Stimulated activated CD4-positive, alpha-beta T cell treated with anti-CD3 and anti-CD28 coated beads, Interleukin-1b, Interleukin-23, amount 100 ng/mL, for 4 hours (primary cell): ENCODE results near the gene PPM1M.

Experiments used
- DNase-seq, 2 donors: peaks; one replicate each; pipeline ENCODE4 v3.0.0-alpha.2; 2020; ENCODE audit warnings: low read depth in 2 of 2

Gene PPM1M

DNA sequence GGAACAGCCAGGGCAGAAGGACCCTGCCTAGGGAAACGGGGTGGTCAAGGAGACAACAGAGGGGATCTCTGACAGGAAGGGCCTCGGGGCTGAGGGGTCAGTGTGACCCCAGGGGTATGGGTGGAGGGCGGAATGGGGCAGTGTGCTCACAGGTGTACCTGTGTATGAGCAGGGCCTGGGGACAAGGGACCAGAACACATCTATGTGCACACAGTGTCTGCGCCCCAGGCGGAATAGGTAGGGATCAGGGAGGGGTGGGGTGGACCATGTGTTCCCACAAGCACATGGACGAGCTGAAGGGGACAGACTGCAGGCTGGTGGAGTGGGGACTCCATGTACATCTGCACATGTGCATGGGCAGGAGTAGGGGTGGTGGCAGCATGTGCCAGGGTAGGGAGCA is 15.1 kb upstream of the PPM1M start:
- DNase-seq, result no peak

DNA sequence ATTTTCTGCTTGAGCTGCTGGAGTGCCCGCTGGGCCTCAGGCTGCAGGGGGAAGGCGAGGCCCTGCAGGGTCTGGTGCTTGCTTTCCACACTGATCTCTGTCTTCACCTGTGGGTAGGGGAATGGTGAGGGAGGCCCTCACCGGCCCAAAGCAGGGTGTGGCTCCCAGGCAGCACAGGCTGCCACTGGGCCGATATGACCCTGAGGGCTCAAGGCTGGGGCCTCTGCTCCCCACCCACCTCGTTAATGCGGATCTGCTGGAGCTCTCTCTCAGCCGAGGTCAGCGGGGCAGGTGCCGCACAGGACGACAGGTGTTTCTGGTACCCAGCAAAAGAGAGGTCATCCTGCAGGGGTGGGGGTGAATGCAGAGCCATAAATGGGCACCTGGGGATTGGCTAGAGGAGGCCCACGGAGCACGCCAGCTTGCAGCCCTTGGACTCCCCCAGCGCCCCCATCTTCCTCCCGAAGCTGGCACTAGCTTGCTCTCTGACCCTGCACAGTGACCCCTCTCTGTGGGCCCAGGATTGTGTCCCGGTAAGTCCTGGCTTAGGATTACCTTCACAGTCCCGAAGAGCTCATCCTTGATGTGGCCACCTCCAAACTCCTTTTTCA is 14.6 kb upstream of the PPM1M start:
- DNase-seq, result no peak

- DNase-seq, result peak; percentile 90 to 92
Observed at GRCh38 chr3:52231502-52232278, 13.9 kb upstream of the PPM1M start.

DNA sequence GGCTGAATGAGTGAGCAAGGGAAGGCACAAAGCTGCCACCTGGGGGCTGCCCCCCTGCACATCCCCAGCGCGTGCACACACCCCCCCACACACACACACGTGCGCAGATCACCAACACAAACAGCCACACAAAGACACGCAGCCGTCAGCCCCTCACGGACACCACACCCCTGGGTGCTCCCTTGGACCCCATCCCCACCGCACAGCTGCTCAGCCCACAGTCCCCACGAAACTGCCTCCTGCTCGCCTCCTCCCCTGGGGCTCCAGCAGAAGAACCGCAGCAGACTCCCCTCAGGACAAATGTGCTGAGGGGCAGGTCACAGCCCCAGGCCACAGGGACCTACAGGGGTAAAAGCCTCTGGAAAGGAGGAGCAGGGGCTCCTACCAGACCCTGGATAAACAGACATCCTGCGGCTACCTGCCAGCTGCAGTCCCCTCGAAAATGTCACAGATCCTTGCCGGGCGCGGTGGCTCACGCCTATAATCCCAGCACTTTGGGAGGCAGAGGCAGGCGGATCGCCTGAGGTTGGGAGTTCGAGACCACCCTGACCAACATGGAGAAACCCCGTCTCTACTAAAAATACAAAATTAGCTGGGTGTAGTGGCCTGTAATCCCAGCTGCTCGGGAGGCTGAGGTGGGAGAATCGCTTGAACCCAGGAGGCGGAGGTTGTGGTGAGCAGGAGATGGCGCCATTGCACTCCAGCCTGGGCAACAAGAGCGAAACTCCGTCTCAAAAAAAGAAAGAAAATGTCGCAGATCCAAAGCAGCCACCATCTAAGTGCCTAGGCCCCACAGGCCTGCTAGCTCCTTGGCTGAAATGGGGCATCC is 13.1 kb upstream of the PPM1M start:
- no peak for DNase-seq

DNA sequence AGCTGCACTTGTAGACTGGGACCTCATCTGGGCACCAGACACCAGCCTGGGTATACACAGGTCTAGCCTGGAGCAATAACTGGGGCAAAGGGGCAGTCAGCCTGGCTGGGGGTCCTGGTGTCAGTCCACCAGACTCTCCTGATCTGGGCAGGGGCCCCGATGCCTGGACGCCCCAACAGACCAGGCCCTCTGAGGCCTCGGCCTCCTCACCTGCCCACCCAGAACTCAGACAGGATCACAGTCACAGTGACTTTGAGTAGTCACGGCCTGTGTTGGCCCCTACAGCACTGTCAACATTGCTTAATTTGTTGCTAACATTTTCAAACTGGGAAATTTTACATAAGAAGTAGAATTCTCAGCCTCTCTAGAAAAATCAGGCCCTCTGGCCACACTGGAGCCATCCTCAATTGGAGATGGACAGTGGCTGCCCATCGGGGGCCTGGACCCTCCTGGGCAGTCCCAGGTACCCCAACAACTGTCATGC is 12.4 kb upstream of the PPM1M start:
- DNase-seq, result no peak

DNA sequence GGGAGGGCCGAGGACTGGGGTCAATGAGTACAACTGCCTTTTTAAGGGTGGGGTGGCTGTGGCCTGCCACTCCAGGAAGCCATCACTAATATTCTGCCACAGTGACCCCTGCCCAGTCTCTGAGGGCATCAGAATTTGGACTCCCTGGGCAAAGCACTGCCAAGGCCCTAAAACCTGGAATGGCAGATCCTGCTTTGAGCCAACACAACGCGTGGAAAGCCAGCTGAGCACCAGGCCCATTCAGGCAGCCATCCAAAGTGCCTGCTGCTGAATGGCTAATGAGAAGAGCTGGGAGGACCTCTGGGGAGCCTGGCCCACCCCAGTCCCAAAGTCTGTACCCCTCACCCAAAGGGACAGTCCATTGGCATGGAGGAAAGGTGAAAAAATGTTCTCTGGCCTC is 11.6 kb upstream of the PPM1M start:
- DNase-seq, result no peak

GRCh38 chr3:52234516-52235447 is 10.8 kb upstream of the PPM1M start:
- no peak for DNase-seq

- DNase-seq, result no peak
Observed at GRCh38 chr3:52236424-52236886, 9.1 kb upstream of the PPM1M start.

GRCh38 chr3:52237006-52237656 is 8.4 kb upstream of the PPM1M start:
- DNase-seq, result no peak

GRCh38 chr3:52237657-52238172 is 7.8 kb upstream of the PPM1M start:
- no peak for DNase-seq

DNA sequence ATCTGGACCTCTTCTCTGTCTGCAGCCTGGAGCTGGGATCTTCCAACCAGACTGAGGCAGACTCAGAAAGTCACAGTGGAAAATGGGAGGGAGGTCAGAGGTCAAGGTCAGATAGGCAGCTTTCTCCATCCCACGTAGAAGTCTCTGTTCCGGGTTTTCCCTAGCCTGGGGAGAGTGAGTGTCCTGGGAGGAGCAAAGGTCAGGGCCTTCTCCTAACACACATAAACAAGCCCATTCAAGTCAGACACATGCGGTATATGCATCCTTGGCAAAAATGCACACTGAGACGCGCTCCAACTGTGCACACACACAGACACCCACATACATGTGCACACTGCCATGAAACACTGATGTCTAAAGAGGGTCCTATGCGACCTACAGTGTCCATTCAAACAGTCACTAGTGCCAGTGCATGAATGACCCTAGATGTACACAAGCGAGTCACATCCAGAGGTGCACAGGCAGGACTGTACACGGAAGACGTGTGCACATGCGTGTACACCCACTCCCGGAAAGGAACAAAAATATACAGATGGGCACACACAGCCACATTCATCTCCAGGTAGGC is 7.3 kb upstream of the PPM1M start:
- no peak for DNase-seq

DNA sequence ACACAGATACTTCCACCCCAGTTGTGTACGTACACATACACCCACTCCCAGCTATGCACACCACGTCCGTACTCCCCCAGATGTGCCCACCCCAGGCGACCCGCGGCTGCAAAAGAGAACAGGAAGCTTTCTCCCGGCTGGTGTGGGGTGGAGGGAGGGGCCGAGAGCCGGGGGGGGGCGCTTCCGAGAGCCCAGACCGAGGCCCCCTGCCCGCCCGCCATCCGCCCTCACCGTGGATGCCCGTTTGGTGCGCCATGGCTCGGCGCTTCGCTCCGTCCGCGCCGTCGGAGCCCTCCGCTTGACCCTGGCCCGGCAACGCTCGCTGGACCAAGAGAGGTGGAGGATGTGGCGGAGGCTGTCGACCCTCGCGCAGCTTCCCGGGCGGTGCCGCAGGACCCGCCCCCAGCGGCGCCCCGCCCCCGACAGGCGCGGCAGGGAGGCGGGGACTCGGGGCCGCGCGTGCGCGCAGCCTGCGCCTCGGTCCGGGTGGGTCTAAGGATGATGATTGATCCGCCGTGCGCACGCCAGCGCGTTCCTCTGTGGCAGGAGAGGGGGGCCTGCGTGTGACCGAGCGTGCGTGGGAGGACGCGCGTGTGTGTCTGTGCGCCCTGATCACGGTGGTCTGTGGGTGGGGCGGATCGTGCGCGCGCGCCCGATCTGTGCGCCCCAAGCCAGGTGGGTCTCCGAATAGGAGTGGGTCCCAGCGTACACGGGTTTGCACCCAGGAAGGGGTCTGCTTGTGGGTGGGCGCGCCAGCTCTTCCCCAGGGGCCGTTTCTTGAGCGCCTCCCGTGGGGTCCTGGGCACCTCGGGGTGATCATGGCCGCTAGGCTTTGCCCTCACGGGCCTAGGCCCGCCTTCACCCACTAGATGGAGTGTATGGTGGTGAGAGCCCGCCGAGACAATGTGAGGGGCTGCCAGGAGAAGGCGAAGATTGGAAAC is 6.5 kb upstream of the PPM1M start, which contains the start of gene TWF2:
Gene TWF2, minus strand, starts transcription at position 398 of the 941 bp plus-strand sequence. Its CDS starts 142 bp downstream, at position 256.
- DNase-seq, result peak; percentile 83 to 89

- peak in 1 of 2 donors; percentile 60 for DNase-seq
Observed at GRCh38 chr3:52240059-52240885, 5.3 kb upstream of the PPM1M start.

- DNase-seq, result no peak
Observed at GRCh38 chr3:52240886-52241370, 4.6 kb upstream of the PPM1M start.

DNA sequence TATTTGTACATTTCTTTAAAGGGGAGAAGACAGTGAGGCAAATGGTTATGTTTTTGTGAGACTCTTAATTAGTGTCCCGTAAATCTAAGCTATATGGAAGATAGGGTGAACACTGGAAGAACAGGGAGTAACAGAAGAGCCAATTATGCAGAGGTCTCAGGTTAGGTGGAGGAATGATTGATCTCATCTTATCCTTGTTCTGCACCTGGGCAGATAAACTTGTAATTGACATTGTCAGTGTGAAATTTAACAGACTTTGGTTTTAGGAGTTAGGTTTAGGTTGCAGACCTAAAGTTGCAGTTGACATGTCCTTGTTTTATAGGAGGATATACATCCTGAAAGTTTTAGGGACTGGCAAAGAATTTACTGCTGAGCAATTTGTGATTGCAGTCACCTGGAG is 3.5 kb upstream of the PPM1M start:
- DNase-seq, result no peak

GRCh38 chr3:52243791-52244628 is 1.5 kb upstream of the PPM1M start:
- DNase-seq, result no peak

- DNase-seq, result no peak
Observed at GRCh38 chr3:52246264-52246620, 683 bp downstream of the PPM1M start.
